HEK293 (cell line): ENCODE measurements around the gene CENPN.

Source experiments
- CTCF ChIA-PET: fragments of 350-600 bp; formaldehyde crosslinking; extraction: SDS; loops from one replicate; lab custom pipeline; 2021; ENCODE audit warnings: antibody characterized with exemption; lab: Yijun Ruan, JAX
- POLR2A ChIA-PET: fragments of 300-600 bp; formaldehyde crosslinking; extraction: SDS; loops from one replicate; lab custom pipeline; 2020; ENCODE audit warnings: antibody characterized with exemption, inconsistent platforms; lab: Yijun Ruan, JAX
- H3K27ac ChIP-seq: fragments of 200-500 bp; sonication (Bioruptor generic); 2 replicates; pipeline ENCODE4 v1.5.1; 2014; ENCODE audit warnings: low read depth, low read length, control low read depth, inconsistent platforms; ENCODE audit errors: extremely low read depth
- H3K36me3 ChIP-seq, 2 experiments: fragments of 200-500 bp in 1 of 2; sonication (Bioruptor generic) in 1 of 2; 1 replicate in 1 of 2; 2 replicates in 1 of 2; pipeline ENCODE4 v1.5.1; 2014 to 2017; ENCODE audit warnings: inconsistent platforms in 2 of 2, low read length in 2 of 2; ENCODE audit not compliant: control insufficient read depth in 2 of 2, insufficient read depth in 1 of 2
- H3K4me1 ChIP-seq: fragments of 200-500 bp; sonication (Bioruptor generic); 2 replicates; pipeline ENCODE4 v1.5.1; 2014; ENCODE audit warnings: mild to moderate bottlenecking, low read length, inconsistent platforms; ENCODE audit not compliant: control insufficient read depth, insufficient read depth
- H3K4me3 ChIP-seq: 2 replicates; pipeline ENCODE4 v1.5.1; 2011; ENCODE audit warnings: low read depth, mild to moderate bottlenecking, control low read depth, low read length, moderate library complexity
- H3K9me3 ChIP-seq: fragments of 200-500 bp; sonication (Bioruptor generic); 2 replicates; pipeline ENCODE4 v1.5.1; 2014; ENCODE audit warnings: low read depth, low read length, inconsistent platforms; ENCODE audit not compliant: control insufficient read depth, insufficient read depth
- BCL11A ChIP-seq: fragments of 450-650 bp; formaldehyde crosslinking; IDR thresholded peaks from 2 replicates; pipeline ENCODE4 v1.5.1; 2016; ENCODE audit warnings: low read depth, missing biosample characterization, missing genetic modification characterization
- HOXC10 ChIP-seq: sonication (generic); formaldehyde crosslinking; IDR thresholded peaks from 2 replicates; pipeline ENCODE4 v1.8.1; 2023; ENCODE audit warnings: mild to moderate bottlenecking, missing genetic modification reagents
- KLF16 ChIP-seq: fragments of 450-650 bp; formaldehyde crosslinking; IDR thresholded peaks from 2 replicates; pipeline ENCODE4 v1.5.1; 2017; ENCODE audit warnings: missing biosample characterization, missing genetic modification characterization
- MEIS1 ChIP-seq: sonication (generic); formaldehyde crosslinking; IDR thresholded peaks from 2 replicates; pipeline ENCODE4 v1.8.1; 2022; ENCODE audit warnings: missing genetic modification reagents, mild to moderate bottlenecking, borderline replicate concordance
- PBX3 ChIP-seq: sonication (generic); formaldehyde crosslinking; IDR thresholded peaks from 2 replicates; pipeline ENCODE4 v1.8.1; 2022; ENCODE audit warnings: mild to moderate bottlenecking, moderate library complexity, missing genetic modification reagents
- SP2 ChIP-seq: fragments of 450-650 bp; formaldehyde crosslinking; IDR thresholded peaks from 2 replicates; pipeline ENCODE4 v1.5.1; 2016; ENCODE audit warnings: missing biosample characterization, missing genetic modification characterization
- SP3 ChIP-seq: fragments of 450-650 bp; formaldehyde crosslinking; IDR thresholded peaks from 2 replicates; pipeline ENCODE4 v1.5.1; 2016; ENCODE audit warnings: missing biosample characterization, missing genetic modification characterization
- ZBTB10 ChIP-seq: fragments of 450-650 bp; formaldehyde crosslinking; IDR thresholded peaks from 2 replicates; pipeline ENCODE4 v1.5.1; 2016; ENCODE audit warnings: missing biosample characterization, missing genetic modification characterization
- ZBTB44 ChIP-seq: fragments of 450-650 bp; IDR thresholded peaks from 2 replicates; pipeline ENCODE4 v1.5.1; 2018; ENCODE audit warnings: missing biosample characterization, mild to moderate bottlenecking, missing genetic modification characterization
- ZBTB7A ChIP-seq: fragments of 450-650 bp; formaldehyde crosslinking; IDR thresholded peaks from 2 replicates; pipeline ENCODE4 v1.5.1; 2016; ENCODE audit warnings: low read depth, missing biosample characterization, missing genetic modification characterization
- ZFP37 ChIP-seq: fragments of 450-650 bp; formaldehyde crosslinking; IDR thresholded peaks from 2 replicates; pipeline ENCODE4 v1.5.1; 2016; ENCODE audit warnings: missing biosample characterization, missing genetic modification characterization
- ZNF133 ChIP-seq: fragments of 450-650 bp; formaldehyde crosslinking; IDR thresholded peaks from 2 replicates; pipeline ENCODE4 v1.5.1; 2016; ENCODE audit warnings: missing biosample characterization, missing genetic modification characterization
- ZNF148 ChIP-seq: fragments of 450-650 bp; formaldehyde crosslinking; IDR thresholded peaks from 2 replicates; pipeline ENCODE4 v1.5.0; 2017; ENCODE audit warnings: missing biosample characterization, missing genetic modification characterization, borderline replicate concordance
- ZNF157 ChIP-seq: fragments of 450-650 bp; formaldehyde crosslinking; IDR thresholded peaks from 2 replicates; pipeline ENCODE4 v1.5.1; 2016; ENCODE audit warnings: missing biosample characterization, missing genetic modification characterization
- ZNF266 ChIP-seq: fragments of 450-650 bp; formaldehyde crosslinking; IDR thresholded peaks from 2 replicates; pipeline ENCODE4 v1.5.1; 2016; ENCODE audit warnings: missing biosample characterization, missing genetic modification characterization, low read depth
- ZNF274 ChIP-seq, 2 experiments: fragments of 200-500 bp in 1 of 2; fragments of 450-650 bp in 1 of 2; sonication (Bioruptor generic) in 1 of 2; formaldehyde crosslinking in 1 of 2; IDR thresholded peaks; 2 replicates each; pipeline versions ENCODE4 v1.5.1 to v1.6.1; 2014 to 2016; ENCODE audit warnings: borderline replicate concordance in 1 of 2, inconsistent platforms in 1 of 2, low read length in 1 of 2, missing biosample characterization in 1 of 2, missing genetic modification characterization in 1 of 2
- ZNF639 ChIP-seq: fragments of 450-650 bp; formaldehyde crosslinking; IDR thresholded peaks from 2 replicates; pipeline ENCODE4 v1.5.1; 2016; ENCODE audit warnings: missing biosample characterization, missing genetic modification characterization
- ZNF704 ChIP-seq: fragments of 450-650 bp; formaldehyde crosslinking; IDR thresholded peaks from 2 replicates; pipeline ENCODE4 v1.5.1; 2016; ENCODE audit warnings: missing biosample characterization, missing genetic modification characterization
- ZSCAN23 ChIP-seq: fragments of 450-650 bp; formaldehyde crosslinking; IDR thresholded peaks from 2 replicates; pipeline ENCODE4 v1.5.1; 2016; ENCODE audit warnings: missing biosample characterization, missing genetic modification characterization

Gene CENPN

GRCh38 chr16:80971819-80972218 lies 35.2 kb upstream of the CENPN start:
- H3K4me3 ChIP-seq, result no peak overlapping the region
- no peak overlapping the region for H3K27ac ChIP-seq
- no peaks in the 10 kb centered on the region for H3K9me3 ChIP-seq
- no peaks in the 10 kb centered on the region for H3K4me1 ChIP-seq
- peaks cover 0 to 3% of the 10 kb centered on the region in 2 experiments; a peak in 1 of 3 replicates for H3K36me3 ChIP-seq
- TF ChIP-seq ZNF266 (tag by site-specific recombination) (no peak), ZNF274 (IDR thresholded peaks at IDR 0.05; ENCODE audit: low read length) (no peak), ZNF274 (tag by site-specific recombination; IDR thresholded peaks at IDR 0.05; ENCODE audit: borderline replicate concordance) (no peak), ZSCAN23 (tag by site-specific recombination) (no peak), ZBTB44 (tag by site-specific recombination) (no peak), KLF16 (tag by site-specific recombination) (no peak), ZNF157 (no peak), SP3 (tag by site-specific recombination) (no peak), ZNF133 (tag by site-specific recombination) (no peak), ZFP37 (no peak), HOXC10 (CRISPR knock-in tag) (no peak), ZNF639 (tag by site-specific recombination) (no peak)
- POLR2A ChIA-PET, result no interaction called here
- CTCF ChIA-PET, result interaction anchor here (0.7 to 1.8 kb wide), 3 partner anchors 20 to 33 kb away, joined by 3 to 6 read pairs (median 5); no protein-coding TSS in a partner anchor

- TF ChIP-seq BCL11A (tag by site-specific recombination) (no peak), PBX3 (CRISPR knock-in tag) (no peak), SP2 (tag by site-specific recombination) (no peak), MEIS1 (no peak), ZBTB7A (tag by site-specific recombination) (no peak), ZBTB10 (tag by site-specific recombination) (no peak), HOXC10 (CRISPR knock-in tag) (no peak), ZNF704 (no peak), ZNF148 (tag by site-specific recombination) (no peak)
- Histone ChIP-seq H3K27ac (no peak overlapping the region), H3K4me1 (no peaks in the 10 kb centered on the region), H3K36me3 (peaks cover 0 to 3% of the 10 kb centered on the region in 2 experiments; a peak in 2 of 3 replicates), H3K4me3 (no peak overlapping the region), H3K9me3 (no peaks in the 10 kb centered on the region)
- CTCF ChIA-PET, result interaction anchor here (0.6 to 1.8 kb wide), 3 partner anchors 21 to 918 kb away, joined by 3 to 6 read pairs (median 4); no protein-coding TSS in a partner anchor
- POLR2A ChIA-PET, result no interaction called here
Measured at GRCh38 chr16:80972611-80973010, 34.4 kb upstream of the CENPN start.
